ENCODE results near the gene TMEM39A.

Gene TMEM39A

DNA sequence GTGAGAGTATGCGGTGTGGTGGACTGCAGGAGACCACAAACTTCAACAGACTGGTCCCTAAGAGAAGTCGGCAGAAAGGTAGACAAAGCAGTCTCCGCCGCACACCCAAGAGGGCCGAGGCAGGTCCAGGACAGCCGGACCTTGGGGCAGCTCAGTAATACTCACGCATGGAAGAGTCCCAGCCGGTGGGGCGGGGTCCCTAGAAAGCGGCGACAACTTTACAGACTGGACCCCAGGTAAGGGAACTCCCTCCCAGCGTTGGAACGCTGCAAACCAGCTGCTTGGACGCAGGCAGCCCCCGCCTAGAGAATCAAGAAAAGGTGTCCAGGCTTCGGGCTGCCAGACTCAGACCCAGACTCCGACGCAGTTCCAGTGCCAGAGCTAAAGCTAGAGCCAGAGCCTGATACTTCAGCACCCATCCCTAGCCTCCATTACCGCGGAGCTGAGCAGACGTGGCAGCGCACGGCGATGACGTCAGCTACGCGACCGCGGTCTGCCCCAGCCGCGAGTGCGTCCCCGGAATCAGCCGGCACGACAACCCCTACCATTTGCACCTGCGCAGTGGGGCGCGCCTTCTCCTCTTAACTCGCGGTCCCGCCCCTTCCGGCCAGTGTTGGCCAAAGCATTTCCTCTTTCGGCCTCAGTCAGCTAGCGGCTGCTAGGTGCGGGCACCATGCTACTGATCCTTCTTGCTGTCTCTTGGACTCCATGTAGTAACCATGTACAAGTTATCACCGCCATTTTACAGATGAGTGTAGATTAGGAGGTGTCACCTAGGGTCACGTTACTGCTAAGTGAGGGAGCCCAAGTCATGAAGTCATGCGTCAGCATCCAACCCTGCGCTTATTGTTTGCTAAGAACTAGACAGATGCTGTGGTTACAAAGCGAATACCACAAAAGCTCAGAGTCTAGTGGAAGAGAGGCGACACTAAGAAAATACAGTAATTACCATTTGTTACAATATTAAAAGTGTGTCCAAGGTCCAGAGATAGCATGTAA is at the start of gene TMEM39A:
TMEM39A (minus strand) TSS at position 445 of the 999 bp plus-strand sequence. CDS start 1,541 bp downstream, outside the sequence.
- Histone ChIP-seq H3K9ac (ENCODE audit: low read depth in 1 of 2, low read length in 2 of 2) (peak within 1 kb of the TSS; percentile 97 to 99), H3K4me3 (ENCODE audit: low read depth in 1 of 2, low read length in 2 of 2) (peak within 1 kb of the TSS; percentile 98 to 99)

GRCh38 chr3:119510690-119511089 is 47.3 kb upstream of the TMEM39A start:
- Histone ChIP-seq H3K27me3 (ENCODE audit: control insufficient read depth in 1 of 2, insufficient read depth in 2 of 2, low read length in 2 of 2) (no peaks in the 10 kb centered on the region), H3K9ac (ENCODE audit: low read depth in 1 of 2, low read length in 2 of 2) (no peak overlapping the region), H3K27ac (ENCODE audit: low read depth, low read length) (no peak overlapping the region), H3K36me3 (ENCODE audit: control insufficient read depth in 1 of 2, insufficient read depth in 2 of 2, low read length in 2 of 2) (peaks cover 15 to 20% of the 10 kb centered on the region in 2 donors), H3K4me3 (ENCODE audit: low read depth in 1 of 2, low read length in 2 of 2) (no peak overlapping the region), H3K9me3 (ENCODE audit: control insufficient read depth in 1 of 2, low read length in 2 of 2) (no peaks in the 10 kb centered on the region), H3K4me1 (ENCODE audit: control insufficient read depth in 1 of 2, insufficient read depth in 2 of 2, low read length in 2 of 2) (peaks cover 0 to 4% of the 10 kb centered on the region in 2 donors)

More for the DNA sequence above, at the start of gene TMEM39A:
- no peaks in the 10 kb centered on the region for H3K27me3 ChIP-seq (ENCODE audit: control insufficient read depth in 1 of 2, insufficient read depth in 2 of 2, low read length in 2 of 2)
- peaks cover 12 to 25% of the 10 kb centered on the region in 2 donors for H3K4me1 ChIP-seq (ENCODE audit: control insufficient read depth in 1 of 2, insufficient read depth in 2 of 2, low read length in 2 of 2)
- peaks cover 4 to 16% of the 10 kb centered on the region in 2 donors for H3K36me3 ChIP-seq (ENCODE audit: control insufficient read depth in 1 of 2, insufficient read depth in 2 of 2, low read length in 2 of 2)
- H3K9me3 ChIP-seq (ENCODE audit: control insufficient read depth in 1 of 2, low read length in 2 of 2), result no peaks in the 10 kb centered on the region
- H3K27ac ChIP-seq (ENCODE audit: low read depth, low read length), result peak within 1 kb of the TSS; percentile 84

GRCh38 chr3:119508172-119508845 is 44.9 kb upstream of the TMEM39A start:
- Histone ChIP-seq H3K9ac (ENCODE audit: low read depth in 1 of 2, low read length in 2 of 2) (no peak overlapping the region), H3K9me3 (ENCODE audit: control insufficient read depth in 1 of 2, low read length in 2 of 2) (no peaks in the 10 kb centered on the region), H3K4me1 (ENCODE audit: control insufficient read depth in 1 of 2, insufficient read depth in 2 of 2, low read length in 2 of 2) (peaks cover 0 to 4% of the 10 kb centered on the region in 2 donors), H3K4me3 (ENCODE audit: low read depth in 1 of 2, low read length in 2 of 2) (no peak overlapping the region), H3K36me3 (ENCODE audit: control insufficient read depth in 1 of 2, insufficient read depth in 2 of 2, low read length in 2 of 2) (peaks cover 12 to 24% of the 10 kb centered on the region in 2 donors), H3K27me3 (ENCODE audit: control insufficient read depth in 1 of 2, insufficient read depth in 2 of 2, low read length in 2 of 2) (no peaks in the 10 kb centered on the region), H3K27ac (ENCODE audit: low read depth, low read length) (no peak overlapping the region)

- H3K36me3 ChIP-seq (ENCODE audit: control insufficient read depth in 1 of 2, insufficient read depth in 2 of 2, low read length in 2 of 2), result peaks cover 11 to 26% of the 10 kb centered on the region in 2 donors
- no peaks in the 10 kb centered on the region for H3K27me3 ChIP-seq (ENCODE audit: control insufficient read depth in 1 of 2, insufficient read depth in 2 of 2, low read length in 2 of 2)
These were observed 44.0 kb upstream of the TMEM39A start for GRCh38 chr3:119507404-119507803.

DNA sequence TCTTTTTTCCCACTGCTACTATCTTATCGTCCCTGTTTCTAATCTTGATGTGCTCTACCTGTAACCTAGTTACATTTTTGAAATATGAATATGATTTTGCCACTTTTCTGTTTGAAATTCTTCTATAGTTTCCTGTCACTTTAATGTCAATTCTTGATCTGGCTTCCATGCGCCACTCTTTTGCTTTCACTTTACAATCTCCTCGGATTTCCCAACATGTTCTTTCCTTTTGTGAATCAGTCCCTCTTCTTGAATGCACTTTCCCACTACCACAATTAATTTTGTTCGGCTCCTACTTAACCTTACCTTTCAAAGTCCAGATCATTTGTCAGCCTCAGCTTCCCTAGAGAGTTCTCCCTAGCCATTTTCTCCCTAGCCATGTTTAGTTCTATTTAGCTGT is 43.2 kb upstream of the TMEM39A start:
- no peak overlapping the region for H3K27ac ChIP-seq (ENCODE audit: low read depth, low read length)
- H3K4me3 ChIP-seq (ENCODE audit: low read depth in 1 of 2, low read length in 2 of 2), result peak overlapping the region; percentile 44 to 53
- peaks cover 11 to 26% of the 10 kb centered on the region in 2 donors for H3K36me3 ChIP-seq (ENCODE audit: control insufficient read depth in 1 of 2, insufficient read depth in 2 of 2, low read length in 2 of 2)
- no peaks in the 10 kb centered on the region for H3K27me3 ChIP-seq (ENCODE audit: control insufficient read depth in 1 of 2, insufficient read depth in 2 of 2, low read length in 2 of 2)
- H3K9ac ChIP-seq (ENCODE audit: low read depth in 1 of 2, low read length in 2 of 2), result peak overlapping the region in 1 of 2 donors; percentile 44
- H3K4me1 ChIP-seq (ENCODE audit: control insufficient read depth in 1 of 2, insufficient read depth in 2 of 2, low read length in 2 of 2), result peaks cover 0 to 4% of the 10 kb centered on the region in 2 donors
- H3K9me3 ChIP-seq (ENCODE audit: control insufficient read depth in 1 of 2, low read length in 2 of 2), result no peaks in the 10 kb centered on the region

More at GRCh38 chr3:119507404-119507803, 44.0 kb upstream of the TMEM39A start:
- Histone ChIP-seq H3K9me3 (ENCODE audit: control insufficient read depth in 1 of 2, low read length in 2 of 2) (no peaks in the 10 kb centered on the region), H3K4me1 (ENCODE audit: control insufficient read depth in 1 of 2, insufficient read depth in 2 of 2, low read length in 2 of 2) (peaks cover 0 to 4% of the 10 kb centered on the region in 2 donors), H3K27ac (ENCODE audit: low read depth, low read length) (no peak overlapping the region), H3K9ac (ENCODE audit: low read depth in 1 of 2, low read length in 2 of 2) (no peak overlapping the region), H3K4me3 (ENCODE audit: low read depth in 1 of 2, low read length in 2 of 2) (no peak overlapping the region)

- H3K27me3 ChIP-seq (ENCODE audit: control insufficient read depth in 1 of 2, insufficient read depth in 2 of 2, low read length in 2 of 2), result no peaks in the 10 kb centered on the region
- H3K4me1 ChIP-seq (ENCODE audit: control insufficient read depth in 1 of 2, insufficient read depth in 2 of 2, low read length in 2 of 2), result peaks cover 24 to 27% of the 10 kb centered on the region in 2 donors
- H3K36me3 ChIP-seq (ENCODE audit: control insufficient read depth in 1 of 2, insufficient read depth in 2 of 2, low read length in 2 of 2), result peaks cover 3 to 17% of the 10 kb centered on the region in 2 donors
- no peak overlapping the region for H3K27ac ChIP-seq (ENCODE audit: low read depth, low read length)
- H3K9ac ChIP-seq (ENCODE audit: low read depth in 1 of 2, low read length in 2 of 2), result no peak overlapping the region
- no peaks in the 10 kb centered on the region for H3K9me3 ChIP-seq (ENCODE audit: control insufficient read depth in 1 of 2, low read length in 2 of 2)
- no peak overlapping the region for H3K4me3 ChIP-seq (ENCODE audit: low read depth in 1 of 2, low read length in 2 of 2)
These were observed 37.5 kb upstream of the TMEM39A start for GRCh38 chr3:119500901-119501300.

GRCh38 chr3:119500265-119500664 is 36.9 kb upstream of the TMEM39A start:
- Histone ChIP-seq H3K9me3 (ENCODE audit: control insufficient read depth in 1 of 2, low read length in 2 of 2) (no peaks in the 10 kb centered on the region), H3K9ac (ENCODE audit: low read depth in 1 of 2, low read length in 2 of 2) (no peak overlapping the region), H3K27me3 (ENCODE audit: control insufficient read depth in 1 of 2, insufficient read depth in 2 of 2, low read length in 2 of 2) (no peaks in the 10 kb centered on the region), H3K27ac (ENCODE audit: low read depth, low read length) (no peak overlapping the region), H3K4me1 (ENCODE audit: control insufficient read depth in 1 of 2, insufficient read depth in 2 of 2, low read length in 2 of 2) (peaks cover 24 to 27% of the 10 kb centered on the region in 2 donors), H3K36me3 (ENCODE audit: control insufficient read depth in 1 of 2, insufficient read depth in 2 of 2, low read length in 2 of 2) (peaks cover 3 to 11% of the 10 kb centered on the region in 2 donors), H3K4me3 (ENCODE audit: low read depth in 1 of 2, low read length in 2 of 2) (no peak overlapping the region)

DNA sequence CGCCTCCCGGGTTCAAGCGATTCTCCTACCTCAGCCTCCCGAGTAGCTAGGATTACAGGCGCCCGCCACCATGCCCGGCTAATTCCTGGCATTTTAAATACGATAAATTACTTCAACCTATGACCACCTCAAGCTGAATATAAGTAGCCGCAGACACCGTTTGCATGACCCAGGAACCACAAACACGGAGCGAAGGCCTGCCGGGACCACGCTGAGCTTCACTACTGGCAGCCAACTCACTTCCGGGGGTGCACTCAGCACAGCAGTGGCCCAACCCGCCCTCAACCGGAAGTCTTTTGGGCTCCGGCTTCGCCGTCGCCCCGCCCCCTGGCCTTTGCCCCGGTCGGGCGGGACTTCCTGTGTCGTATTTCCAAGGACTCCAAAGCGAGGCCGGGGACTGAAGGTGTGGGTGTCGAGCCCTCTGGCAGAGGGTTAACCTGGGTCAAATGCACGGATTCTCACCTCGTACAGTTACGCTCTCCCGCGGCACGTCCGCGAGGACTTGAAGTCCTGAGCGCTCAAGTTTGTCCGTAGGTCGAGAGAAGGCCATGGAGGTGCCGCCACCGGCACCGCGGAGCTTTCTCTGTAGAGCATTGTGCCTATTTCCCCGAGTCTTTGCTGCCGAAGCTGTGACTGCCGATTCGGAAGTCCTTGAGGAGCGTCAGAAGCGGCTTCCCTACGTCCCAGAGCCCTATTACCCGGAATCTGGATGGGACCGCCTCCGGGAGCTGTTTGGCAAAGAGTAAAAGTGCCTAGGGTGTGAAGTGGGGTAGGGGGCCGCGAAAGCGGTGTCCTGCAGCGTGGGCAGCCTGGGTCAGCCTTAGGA is 35.0 kb upstream of the TMEM39A start, which contains the start of gene TIMMDC1:
TIMMDC1 (plus strand) TSS at position 362 of the 826 bp plus-strand sequence; CDS start at position 549, 187 bp downstream.
- H3K27ac ChIP-seq (ENCODE audit: low read depth, low read length), result peak within 1 kb of the TSS; percentile 85
- no peaks in the 10 kb centered on the region for H3K9me3 ChIP-seq (ENCODE audit: control insufficient read depth in 1 of 2, low read length in 2 of 2)
- H3K9ac ChIP-seq (ENCODE audit: low read depth in 1 of 2, low read length in 2 of 2), result peak within 1 kb of the TSS; percentile 93 to 98
- H3K36me3 ChIP-seq (ENCODE audit: control insufficient read depth in 1 of 2, insufficient read depth in 2 of 2, low read length in 2 of 2), result peaks cover 0 to 3% of the 10 kb centered on the region in 2 donors
- peak within 1 kb of the TSS; percentile 86 to 93 for H3K4me3 ChIP-seq (ENCODE audit: low read depth in 1 of 2, low read length in 2 of 2)
- H3K27me3 ChIP-seq (ENCODE audit: control insufficient read depth in 1 of 2, insufficient read depth in 2 of 2, low read length in 2 of 2), result no peaks in the 10 kb centered on the region
- peaks cover 24 to 27% of the 10 kb centered on the region in 2 donors for H3K4me1 ChIP-seq (ENCODE audit: control insufficient read depth in 1 of 2, insufficient read depth in 2 of 2, low read length in 2 of 2)

GRCh38 chr3:119497820-119498185 is 34.4 kb upstream of the TMEM39A start:
- no peaks in the 10 kb centered on the region for H3K9me3 ChIP-seq (ENCODE audit: control insufficient read depth in 1 of 2, low read length in 2 of 2)
- peak overlapping the region; percentile 86 to 93 for H3K4me3 ChIP-seq (ENCODE audit: low read depth in 1 of 2, low read length in 2 of 2)
- peaks cover 24 to 27% of the 10 kb centered on the region in 2 donors for H3K4me1 ChIP-seq (ENCODE audit: control insufficient read depth in 1 of 2, insufficient read depth in 2 of 2, low read length in 2 of 2)
- no peaks in the 10 kb centered on the region for H3K27me3 ChIP-seq (ENCODE audit: control insufficient read depth in 1 of 2, insufficient read depth in 2 of 2, low read length in 2 of 2)
- H3K9ac ChIP-seq (ENCODE audit: low read depth in 1 of 2, low read length in 2 of 2), result peak overlapping the region; percentile 69 to 98
- H3K36me3 ChIP-seq (ENCODE audit: control insufficient read depth in 1 of 2, insufficient read depth in 2 of 2, low read length in 2 of 2), result no peaks in the 10 kb centered on the region
- no peak overlapping the region for H3K27ac ChIP-seq (ENCODE audit: low read depth, low read length)

Measured in duodenal mucosa (tissue), 2 donors.